Loucy (cell line): ENCODE data around the gene LEF1.

ENCODE experiments used
- H2AFZ ChIP-seq: fragments of 200-600 bp; sonication (generic); 2 replicates; pipeline ENCODE4 v1.6.0; 2016; ENCODE audit warnings: antibody characterized with exemption, mild to moderate bottlenecking, low read length, moderate library complexity
- H3F3A ChIP-seq: fragments of 200-600 bp; 2 replicates; pipeline ENCODE4 v1.6.0; 2016; ENCODE audit warnings: antibody characterized with exemption, low read depth, mild to moderate bottlenecking
- H3K27me3 ChIP-seq: fragments of 200-600 bp; sonication (generic); 2 replicates; pipeline ENCODE4 v1.6.1; 2014; ENCODE audit warnings: low read length, mild to moderate bottlenecking; ENCODE audit not compliant: insufficient read depth, poor library complexity, severe bottlenecking
- H3K36me3 ChIP-seq: fragments of 200-600 bp; sonication (generic); 2 replicates; pipeline ENCODE4 v1.6.1; 2016; ENCODE audit warnings: low read length; ENCODE audit not compliant: insufficient read depth
- H3K4me1 ChIP-seq: fragments of 200-600 bp; sonication (generic); 2 replicates; pipeline ENCODE4 v1.5.1; 2014; ENCODE audit warnings: low read length, mild to moderate bottlenecking; ENCODE audit not compliant: insufficient read depth, poor library complexity, severe bottlenecking
- H3K4me2 ChIP-seq: fragments of 200-600 bp; sonication (generic); 2 replicates; pipeline ENCODE4 v1.6.0; 2014; ENCODE audit warnings: antibody characterized with exemption, low read length, low read depth, mild to moderate bottlenecking; ENCODE audit not compliant: poor library complexity, severe bottlenecking
- H3K4me3 ChIP-seq: fragments of 200-600 bp; sonication (generic); 2 replicates; pipeline ENCODE4 v1.5.1; 2014; ENCODE audit warnings: low read length, mild to moderate bottlenecking, mixed read lengths; ENCODE audit not compliant: poor library complexity, severe bottlenecking
- H3K79me2 ChIP-seq: fragments of 200-600 bp; sonication (generic); 2 replicates; pipeline ENCODE4 v1.6.1; 2014; ENCODE audit warnings: low read length; ENCODE audit not compliant: insufficient read depth
- H3K9ac ChIP-seq: fragments of 200-600 bp; sonication (generic); 2 replicates; pipeline ENCODE4 v1.6.0; 2014; ENCODE audit warnings: mild to moderate bottlenecking, low read depth, low read length, moderate library complexity; ENCODE audit not compliant: poor library complexity, severe bottlenecking
- H3K9me2 ChIP-seq: fragments of 200-600 bp; sonication (generic); replicated peaks from 2 replicates; pipeline ENCODE4 v1.6.1; 2016; ENCODE audit warnings: low read depth, low read length, mixed read lengths
- H3K9me3 ChIP-seq: fragments of 200-600 bp; sonication (generic); 2 replicates; pipeline ENCODE4 v1.6.1; 2014; ENCODE audit warnings: mild to moderate bottlenecking, antibody characterized with exemption, low read length, low read depth; ENCODE audit not compliant: insufficient read depth
- H4K20me1 ChIP-seq: fragments of 200-600 bp; sonication (generic); 2 replicates; pipeline ENCODE4 v1.6.0; 2014; ENCODE audit warnings: antibody characterized with exemption, low read length, mild to moderate bottlenecking; ENCODE audit not compliant: insufficient read depth, poor library complexity, severe bottlenecking
- CTCF ChIP-seq: fragments of 200-600 bp; sonication (generic); conservative IDR thresholded peaks from 2 replicates; pipeline ENCODE4 v1.5.1; 2014; ENCODE audit warnings: mild to moderate bottlenecking, antibody characterized with exemption, low read length
- EZH2phosphoT487 ChIP-seq: fragments of 200-600 bp; IDR thresholded peaks from 2 replicates; pipeline ENCODE4 v1.6.1; 2018; ENCODE audit warnings: antibody characterized with exemption, mild to moderate bottlenecking, moderate library complexity, borderline replicate concordance

The LEF1 gene

DNA sequence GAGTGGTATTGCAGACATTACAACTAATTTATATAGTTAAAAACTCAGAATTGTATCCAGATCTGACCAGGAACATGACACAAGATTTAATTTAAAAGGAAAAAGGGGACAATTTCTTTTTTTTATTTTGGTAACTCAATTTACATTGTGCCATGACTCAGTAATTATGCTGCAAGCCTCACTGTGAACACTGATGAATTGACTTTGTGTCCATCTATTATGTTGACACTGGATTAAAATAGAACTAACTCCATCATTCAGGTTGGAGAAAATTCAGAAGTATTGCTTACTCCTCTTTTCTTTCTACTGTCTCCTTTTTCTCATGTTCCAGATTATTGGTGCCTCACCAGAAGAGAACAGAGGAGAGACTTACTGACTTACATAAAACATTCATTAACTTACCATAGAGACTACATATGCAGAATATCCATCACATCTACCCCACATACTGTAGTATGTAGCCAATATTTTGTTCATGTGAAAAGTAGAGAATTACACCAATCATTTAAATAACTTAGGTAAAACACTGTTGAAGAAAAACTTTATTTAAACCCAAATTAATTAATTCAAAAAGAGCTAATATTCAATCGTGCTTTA is 15.8 kb upstream of the LEF1 start:
- H3F3A ChIP-seq: no peaks in the 10 kb centered on the region
- TF ChIP-seq CTCF: no peak
- TF ChIP-seq EZH2phosphoT487: no peak
- H3K4me2 ChIP-seq: no peak overlapping the region
- peaks cover 37% of the 10 kb centered on the region for H3K4me1 ChIP-seq
- no peaks in the 10 kb centered on the region for H3K9me2 ChIP-seq
- H3K27me3 ChIP-seq: no peaks in the 10 kb centered on the region
- H4K20me1 ChIP-seq: no peaks in the 10 kb centered on the region
- no peak overlapping the region for H2AFZ ChIP-seq
- no peaks in the 10 kb centered on the region for H3K9me3 ChIP-seq
- H3K4me3 ChIP-seq: no peak overlapping the region
- no peak overlapping the region for H3K9ac ChIP-seq
- H3K36me3 ChIP-seq: no peaks in the 10 kb centered on the region
- no peaks in the 10 kb centered on the region for H3K79me2 ChIP-seq

DNA sequence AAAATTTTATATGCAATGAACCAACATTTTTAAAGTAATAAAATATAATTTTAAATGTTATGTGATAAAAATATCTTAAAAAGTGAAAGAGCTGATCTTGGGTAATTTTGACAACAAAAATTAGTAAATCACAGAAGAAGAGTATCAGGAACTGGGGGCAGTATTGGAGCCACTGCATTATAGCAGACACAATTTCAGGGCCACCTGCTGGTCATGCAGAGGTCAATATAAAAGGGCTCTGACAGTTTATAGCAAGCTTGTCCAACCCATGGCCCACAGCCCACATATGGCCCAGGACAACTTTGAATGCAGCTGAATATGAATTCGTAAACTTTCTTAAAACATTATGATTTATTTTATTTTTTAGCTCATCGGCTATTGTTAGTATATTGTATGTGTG is 13.0 kb upstream of the LEF1 start:
- no peaks in the 10 kb centered on the region for H3K9me2 ChIP-seq
- H3K36me3 ChIP-seq: no peaks in the 10 kb centered on the region
- H3K79me2 ChIP-seq: no peaks in the 10 kb centered on the region
- H3F3A ChIP-seq: no peaks in the 10 kb centered on the region
- no peak overlapping the region for H3K9ac ChIP-seq
- H3K4me1 ChIP-seq: peaks cover 34% of the 10 kb centered on the region
- no peak overlapping the region for H2AFZ ChIP-seq
- no peak overlapping the region for H3K4me2 ChIP-seq
- H4K20me1 ChIP-seq: no peaks in the 10 kb centered on the region
- TF ChIP-seq EZH2phosphoT487 (no peak), CTCF (peak; percentile 55)
- H3K27me3 ChIP-seq: no peaks in the 10 kb centered on the region
- no peak overlapping the region for H3K4me3 ChIP-seq
- no peaks in the 10 kb centered on the region for H3K9me3 ChIP-seq

DNA sequence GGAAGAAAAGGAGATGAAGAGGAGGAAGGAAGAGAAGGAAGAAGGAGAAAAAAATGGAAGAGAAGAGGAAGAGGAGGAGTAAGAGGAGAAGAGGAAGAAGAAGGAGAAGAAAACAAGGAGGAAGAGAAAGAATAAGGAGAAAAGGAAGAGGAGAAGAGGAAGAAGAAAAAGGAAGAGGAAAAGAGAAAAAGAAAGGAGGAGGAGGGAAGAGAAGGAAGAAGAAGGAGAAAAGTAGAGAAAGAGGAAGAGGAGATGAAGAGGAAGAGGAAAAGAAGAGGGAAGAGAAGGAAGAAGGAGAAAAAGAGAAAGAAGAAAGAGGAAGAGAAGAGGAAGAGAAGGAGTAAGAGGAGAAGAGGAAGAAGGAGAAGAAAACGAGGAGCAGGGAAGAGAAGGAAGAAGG is 11.8 kb upstream of the LEF1 start:
- no peak overlapping the region for H3K4me2 ChIP-seq
- TF ChIP-seq CTCF: no peak
- TF ChIP-seq EZH2phosphoT487: no peak
- H3K9me3 ChIP-seq: no peaks in the 10 kb centered on the region
- H3K79me2 ChIP-seq: no peaks in the 10 kb centered on the region
- H3K36me3 ChIP-seq: no peaks in the 10 kb centered on the region
- H2AFZ ChIP-seq: no peak overlapping the region
- H3K4me1 ChIP-seq: peaks cover 35% of the 10 kb centered on the region
- H3K9me2 ChIP-seq: no peaks in the 10 kb centered on the region
- no peaks in the 10 kb centered on the region for H3F3A ChIP-seq
- no peak overlapping the region for H3K9ac ChIP-seq
- no peak overlapping the region for H3K4me3 ChIP-seq
- H3K27me3 ChIP-seq: no peaks in the 10 kb centered on the region
- no peaks in the 10 kb centered on the region for H4K20me1 ChIP-seq
